ENCODE measurements around the gene LRP5. TPM values are rescaled to one million over a fixed set of nuclear protein-coding genes. Genes with fewer than 3 reads are reported as not detected.
A peak's percentile ranks its signal among the peaks of the same experiment; 100 is the strongest.

Gene LRP5
- total RNA-seq, 4 donors from 2014 or later = 27.3 to 60.1 (median 35.0) TPM

GRCh38 chr11:68296344-68297051 is 15.9 kb upstream of the LRP5 start:
- H3K27me3 ChIP-seq = no peaks in the 10 kb centered on the region
- H3K27ac ChIP-seq = no peak overlapping the region
- no peaks in the 10 kb centered on the region for H3K9me3 ChIP-seq
- H3K4me3 ChIP-seq = no peak overlapping the region
- no peak for DNase-seq (ENCODE audit: low spot score in 2 of 2)
- peaks cover 9% of the 10 kb centered on the region for H3K4me1 ChIP-seq
- H3K36me3 ChIP-seq = no peaks in the 10 kb centered on the region
- no peak for TF ChIP-seq EP300 (IDR thresholded peaks at IDR 0.05)
- TF ChIP-seq, protein P1, sequence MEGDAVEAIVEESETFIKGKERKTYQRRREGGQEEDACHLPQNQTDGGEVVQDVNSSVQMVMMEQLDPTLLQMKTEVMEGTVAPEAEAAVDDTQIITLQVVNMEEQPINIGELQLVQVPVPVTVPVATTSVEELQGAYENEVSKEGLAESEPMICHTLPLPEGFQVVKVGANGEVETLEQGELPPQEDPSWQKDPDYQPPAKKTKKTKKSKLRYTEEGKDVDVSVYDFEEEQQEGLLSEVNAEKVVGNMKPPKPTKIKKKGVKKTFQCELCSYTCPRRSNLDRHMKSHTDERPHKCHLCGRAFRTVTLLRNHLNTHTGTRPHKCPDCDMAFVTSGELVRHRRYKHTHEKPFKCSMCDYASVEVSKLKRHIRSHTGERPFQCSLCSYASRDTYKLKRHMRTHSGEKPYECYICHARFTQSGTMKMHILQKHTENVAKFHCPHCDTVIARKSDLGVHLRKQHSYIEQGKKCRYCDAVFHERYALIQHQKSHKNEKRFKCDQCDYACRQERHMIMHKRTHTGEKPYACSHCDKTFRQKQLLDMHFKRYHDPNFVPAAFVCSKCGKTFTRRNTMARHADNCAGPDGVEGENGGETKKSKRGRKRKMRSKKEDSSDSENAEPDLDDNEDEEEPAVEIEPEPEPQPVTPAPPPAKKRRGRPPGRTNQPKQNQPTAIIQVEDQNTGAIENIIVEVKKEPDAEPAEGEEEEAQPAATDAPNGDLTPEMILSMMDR (IDR thresholded peaks at IDR 0.05) = no peak
- no peak for TF ChIP-seq POLR2AphosphoS5 (IDR thresholded peaks at IDR 0.05)
- no peak for TF ChIP-seq POLR2A (IDR thresholded peaks at IDR 0.05)
- WGBS = 85% methylated on average over 13 of the region's 15 CpGs

GRCh38 chr11:68297052-68297378 is 15.4 kb upstream of the LRP5 start:
- WGBS = 87% methylated on average over 6 of the region's 6 CpGs
- H3K27me3 ChIP-seq = no peaks in the 10 kb centered on the region
- H3K4me3 ChIP-seq = no peak overlapping the region
- TF ChIP-seq POLR2A (IDR thresholded peaks at IDR 0.05) (no peak), EP300 (IDR thresholded peaks at IDR 0.05) (no peak), POLR2AphosphoS5 (IDR thresholded peaks at IDR 0.05) (no peak)
- TF ChIP-seq, protein P1 (IDR thresholded peaks at IDR 0.05) = no peak
- no peak overlapping the region for H3K27ac ChIP-seq
- DNase-seq (ENCODE audit: low spot score in 2 of 2) = no peak
- no peaks in the 10 kb centered on the region for H3K36me3 ChIP-seq
- H3K9me3 ChIP-seq = no peaks in the 10 kb centered on the region
- peaks cover 9% of the 10 kb centered on the region for H3K4me1 ChIP-seq

- Histone ChIP-seq H3K27me3 (no peaks in the 10 kb centered on the region), H3K36me3 (no peaks in the 10 kb centered on the region), H3K4me1 (peaks cover 9% of the 10 kb centered on the region), H3K27ac (no peak overlapping the region), H3K9me3 (no peaks in the 10 kb centered on the region), H3K4me3 (no peak overlapping the region)
- 26% methylated on average over 10 of the region's 10 CpGs for WGBS
- TF ChIP-seq POLR2A (IDR thresholded peaks at IDR 0.05) = no peak
- TF ChIP-seq POLR2AphosphoS5 (IDR thresholded peaks at IDR 0.05) = no peak
- TF ChIP-seq, protein P1 (IDR thresholded peaks at IDR 0.05) = no peak
- no peak for TF ChIP-seq EP300 (IDR thresholded peaks at IDR 0.05)
- DNase-seq (ENCODE audit: low spot score in 2 of 2) = no peak
These were observed 14.9 kb upstream of the LRP5 start for GRCh38 chr11:68297494-68297811.

- WGBS = 41% methylated on average over 27 of the region's 40 CpGs
- DNase-seq (ENCODE audit: low spot score in 2 of 2) = peak in 1 of 2 donors; percentile 88
These were observed 14.4 kb upstream of the LRP5 start for GRCh38 chr11:68297812-68298658.

More at GRCh38 chr11:68297812-68298658, 14.4 kb upstream of the LRP5 start:
- no peak for TF ChIP-seq POLR2AphosphoS5 (IDR thresholded peaks at IDR 0.05)
- TF ChIP-seq, protein P1 (IDR thresholded peaks at IDR 0.05) = peak; percentile 95 to 99
- no peak for TF ChIP-seq EP300 (IDR thresholded peaks at IDR 0.05)
- no peak for TF ChIP-seq POLR2A (IDR thresholded peaks at IDR 0.05)
- Histone ChIP-seq H3K4me1 (peaks cover 13% of the 10 kb centered on the region), H3K27ac (no peak overlapping the region), H3K27me3 (no peaks in the 10 kb centered on the region), H3K36me3 (no peaks in the 10 kb centered on the region), H3K9me3 (no peaks in the 10 kb centered on the region), H3K4me3 (no peak overlapping the region)

Data from suprapubic skin (tissue), 4 donors.